ENCODE measurements around the gene RAB5IF.

RAB5IF gene

GRCh38 chr20:36614781-36615557 is 9.4 kb downstream of the RAB5IF start:
- no peak for DNase-seq (ENCODE audit: low read depth)
- TF ChIP-seq CTCF (IDR thresholded peaks at IDR 0.05; ENCODE audit: low read depth, low read length, missing control alignments): no peak
- H3K4me3 ChIP-seq (ENCODE audit: low read depth, low read length): no peak overlapping the region

- H3K4me3 ChIP-seq (ENCODE audit: low read depth, low read length): no peak overlapping the region
- TF ChIP-seq CTCF (IDR thresholded peaks at IDR 0.05; ENCODE audit: low read depth, low read length, missing control alignments): no peak
- no peak for DNase-seq (ENCODE audit: low read depth)
These were observed 15.3 kb downstream of the RAB5IF start for GRCh38 chr20:36620917-36621316.

- DNase-seq (ENCODE audit: low read depth): no peak
- H3K4me3 ChIP-seq (ENCODE audit: low read depth, low read length): no peak overlapping the region
- TF ChIP-seq CTCF (IDR thresholded peaks at IDR 0.05; ENCODE audit: low read depth, low read length, missing control alignments): no peak
These were observed 17.9 kb downstream of the RAB5IF start for GRCh38 chr20:36623444-36623843.

- no peak overlapping the region for H3K4me3 ChIP-seq (ENCODE audit: low read depth, low read length)
- no peak for TF ChIP-seq CTCF (IDR thresholded peaks at IDR 0.05; ENCODE audit: low read depth, low read length, missing control alignments)
- DNase-seq (ENCODE audit: low read depth): no peak
These were observed 18.7 kb downstream of the RAB5IF start for GRCh38 chr20:36624068-36624943.

DNA sequence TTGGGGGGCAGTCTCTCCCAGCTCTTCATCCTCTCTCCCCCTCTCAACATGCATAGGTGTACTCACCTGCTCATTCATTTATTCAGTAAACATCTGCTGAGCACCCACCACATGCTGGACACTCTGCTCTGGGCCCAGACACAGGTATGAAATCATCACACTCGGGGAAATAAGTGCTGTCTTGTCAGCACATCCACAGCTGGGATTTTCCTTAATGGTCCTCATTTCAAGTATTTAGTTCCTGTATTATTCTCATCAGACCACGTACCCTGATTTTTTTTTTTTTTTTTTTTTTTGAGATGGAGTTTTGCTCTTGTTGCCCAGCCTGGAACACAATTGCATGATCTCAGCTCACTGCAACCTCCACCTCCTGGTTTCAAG is 19.4 kb downstream of the RAB5IF start:
- no peak for TF ChIP-seq CTCF (IDR thresholded peaks at IDR 0.05; ENCODE audit: low read depth, low read length, missing control alignments)
- H3K4me3 ChIP-seq (ENCODE audit: low read depth, low read length): no peak overlapping the region
- no peak for DNase-seq (ENCODE audit: low read depth)

- TF ChIP-seq CTCF (IDR thresholded peaks at IDR 0.05; ENCODE audit: low read depth, low read length, missing control alignments): no peak
- no peak overlapping the region for H3K4me3 ChIP-seq (ENCODE audit: low read depth, low read length)
- no peak for DNase-seq (ENCODE audit: low read depth)
These were observed 22.5 kb downstream of the RAB5IF start for GRCh38 chr20:36628076-36628475.

Measured in GM12864 (cell line).